HG02840 (cell line): ENCODE measurements around the gene CCDC78.
"Not testable (repeated sequence)": the region's sequence is repeated elsewhere in the genome, so short reads cannot be mapped to it uniquely, and the experiment has no call there.

Source experiments
- ATAC-seq: cut with Tn5 transposase; IDR thresholded peaks from one replicate; pipeline ENCODE4 v1.9.1; 2021; ENCODE audit warnings: mild to moderate bottlenecking, moderate library complexity, moderate number of reproducible peaks; ENCODE audit not compliant: unreplicated experiment, low FRiP score

CCDC78 gene

DNA sequence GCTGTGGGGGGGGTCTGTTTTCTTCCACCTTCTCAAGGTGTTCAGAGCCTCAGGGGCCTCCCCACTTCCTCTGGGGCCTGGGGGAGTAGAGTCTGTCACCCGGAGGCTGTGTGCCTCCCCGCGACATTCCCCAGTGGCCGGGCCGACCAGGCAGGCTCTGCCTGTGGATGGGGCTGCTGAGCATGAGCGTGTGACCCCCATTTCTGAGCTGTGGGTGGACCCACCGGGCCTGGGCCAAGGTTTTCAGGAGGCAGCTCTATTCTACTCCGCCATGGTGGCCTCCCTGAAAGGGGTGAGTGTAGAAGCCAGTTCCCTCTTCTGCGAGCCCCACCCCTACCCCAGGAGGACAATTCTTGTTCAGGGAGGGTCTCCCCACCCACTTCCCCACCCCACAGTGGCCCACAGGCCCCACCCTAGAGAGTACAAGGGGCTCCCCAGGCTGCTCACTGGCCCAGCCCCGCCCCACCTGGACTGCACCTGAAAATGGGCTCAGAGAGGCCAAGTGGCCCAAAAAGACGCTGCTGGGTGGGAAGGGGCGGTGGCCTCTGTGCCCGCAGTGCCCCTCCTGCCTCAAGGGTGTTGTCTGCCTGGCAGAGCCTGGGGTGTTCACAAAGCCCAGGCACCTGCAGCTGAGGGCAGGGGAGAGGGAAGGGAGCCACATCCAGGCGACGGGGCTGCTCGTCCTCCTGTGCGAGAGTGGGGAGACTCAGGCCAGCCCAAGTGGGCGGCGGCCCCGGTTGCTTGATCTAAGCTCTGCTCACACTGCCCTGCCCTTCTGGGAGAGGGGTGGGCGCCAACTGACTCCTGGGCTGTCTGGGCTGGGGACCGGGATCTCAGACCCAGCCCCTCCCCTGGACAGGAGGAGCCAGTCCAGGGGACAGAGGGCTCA is 35.6 kb upstream of the CCDC78 start:
- ATAC-seq = no peak

- ATAC-seq = no peak
Observed at GRCh38 chr16:760545-761343, 34.5 kb upstream of the CCDC78 start, which contains the start of gene MSLN. MSLN (plus strand) TSS chr16:760734; CDS start chr16:762681, 1,947 bp downstream.

DNA sequence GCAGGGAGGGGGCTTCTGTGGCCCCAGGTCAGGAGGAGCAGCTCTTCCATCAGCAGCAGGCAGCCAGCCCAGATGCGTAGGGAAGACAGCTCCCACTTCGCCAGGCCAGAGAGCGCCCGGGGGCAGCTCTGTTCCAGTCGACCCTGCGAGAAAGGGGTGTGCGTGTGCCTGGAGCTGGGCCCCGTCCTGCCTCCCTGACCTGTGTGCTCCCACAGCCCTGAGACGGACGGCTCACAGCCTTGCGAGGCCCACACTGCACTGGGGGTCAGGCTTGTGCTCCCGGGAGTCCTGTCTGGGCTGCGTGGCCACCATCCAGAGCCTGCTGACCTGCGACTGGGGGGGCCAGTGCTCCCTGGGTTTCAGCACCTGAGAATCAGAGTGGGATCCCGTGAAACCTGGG is 33.8 kb upstream of the CCDC78 start:
- no peak for ATAC-seq

- no peak for ATAC-seq
Observed at GRCh38 chr16:759110-759910, 33.1 kb upstream of the CCDC78 start.

GRCh38 chr16:756428-756827 is 30.2 kb upstream of the CCDC78 start:
- ATAC-seq = no peak

DNA sequence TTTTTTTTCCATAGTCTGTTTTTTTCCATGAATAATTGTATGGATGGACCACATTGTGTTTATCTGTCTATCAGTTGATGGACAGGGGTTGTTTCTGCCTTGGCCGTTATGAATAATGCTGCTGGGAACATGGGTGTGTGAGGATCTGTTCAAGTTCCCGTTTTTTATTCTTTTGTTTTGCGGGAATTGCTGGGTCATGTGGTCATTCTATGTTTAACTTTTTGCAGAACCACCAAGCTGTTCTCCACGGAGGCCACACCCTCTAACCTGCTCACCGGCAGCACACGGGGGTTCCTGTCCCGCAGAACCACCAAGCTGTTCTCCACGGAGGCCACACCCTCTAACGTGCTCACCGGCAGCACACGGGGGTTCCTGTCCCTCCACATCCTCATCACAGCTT is 28.4 kb upstream of the CCDC78 start:
- no peak for ATAC-seq

DNA sequence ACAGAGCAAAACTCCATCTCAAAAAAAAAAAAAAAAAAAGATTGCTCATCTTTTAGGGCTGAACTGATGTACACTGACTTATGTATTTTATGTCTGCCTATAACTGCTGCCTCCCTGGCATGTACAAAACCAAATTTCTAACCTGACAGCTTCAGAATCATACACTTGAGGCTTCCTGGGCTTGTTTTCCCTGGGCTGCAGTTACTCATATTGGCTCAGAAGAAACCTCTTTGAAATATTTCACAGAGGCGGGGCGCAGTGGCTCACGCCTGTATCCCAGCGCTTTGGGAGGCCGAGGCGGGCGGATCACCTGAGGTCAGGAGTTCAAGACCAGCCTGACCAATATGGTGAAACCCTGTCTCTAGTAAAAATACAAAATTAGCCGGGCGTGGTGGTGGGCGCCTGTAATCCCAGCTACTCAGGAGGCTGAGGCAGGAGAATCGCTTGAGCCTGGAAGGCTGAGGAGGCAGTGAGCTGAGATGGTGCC is 27.9 kb upstream of the CCDC78 start:
- ATAC-seq = not testable (repeated sequence)

DNA sequence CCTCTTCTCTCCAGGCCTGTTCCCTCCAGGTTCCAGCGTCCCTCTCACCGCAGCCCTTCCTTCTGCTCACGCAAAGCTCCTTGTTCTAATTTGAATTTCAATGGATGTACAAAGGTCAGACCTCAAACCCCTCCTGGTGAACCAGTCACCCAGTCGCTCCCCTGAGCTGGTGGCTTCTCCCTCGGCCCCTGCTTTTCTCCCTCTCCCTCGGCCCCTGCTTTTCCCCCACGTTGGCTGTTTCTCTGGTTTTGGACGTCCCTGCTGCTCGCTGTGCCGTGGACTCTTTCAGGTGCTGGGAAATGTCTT is 25.7 kb upstream of the CCDC78 start:
- ATAC-seq = no peak

- no peak for ATAC-seq
Observed at GRCh38 chr16:751152-752006, 25.1 kb upstream of the CCDC78 start.

GRCh38 chr16:750485-750884 is 24.2 kb upstream of the CCDC78 start:
- no peak for ATAC-seq

GRCh38 chr16:749010-749409 is 22.8 kb upstream of the CCDC78 start:
- ATAC-seq = no peak

- ATAC-seq = no peak
Observed at GRCh38 chr16:747978-748746, 21.9 kb upstream of the CCDC78 start.

DNA sequence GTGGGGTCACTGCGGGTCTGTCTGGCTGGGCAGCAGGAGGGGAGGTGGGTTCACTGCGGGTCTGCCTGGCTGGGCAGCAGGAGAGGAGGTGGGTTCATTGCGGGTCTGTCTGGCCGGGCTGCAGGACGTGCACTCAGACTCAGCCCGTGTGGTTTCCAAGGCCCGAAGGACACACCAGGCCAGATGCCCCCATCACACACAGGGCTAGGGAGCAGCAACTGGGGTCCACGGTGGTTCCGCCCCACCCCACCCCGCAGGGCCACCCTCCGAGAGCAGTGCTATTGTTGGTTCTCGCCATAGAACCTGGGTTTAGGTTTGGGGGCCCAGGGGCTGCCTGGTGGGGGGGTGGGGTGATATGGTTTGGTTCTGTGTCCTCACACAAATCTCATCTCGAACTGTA is 20.4 kb upstream of the CCDC78 start:
- no peak for ATAC-seq

DNA sequence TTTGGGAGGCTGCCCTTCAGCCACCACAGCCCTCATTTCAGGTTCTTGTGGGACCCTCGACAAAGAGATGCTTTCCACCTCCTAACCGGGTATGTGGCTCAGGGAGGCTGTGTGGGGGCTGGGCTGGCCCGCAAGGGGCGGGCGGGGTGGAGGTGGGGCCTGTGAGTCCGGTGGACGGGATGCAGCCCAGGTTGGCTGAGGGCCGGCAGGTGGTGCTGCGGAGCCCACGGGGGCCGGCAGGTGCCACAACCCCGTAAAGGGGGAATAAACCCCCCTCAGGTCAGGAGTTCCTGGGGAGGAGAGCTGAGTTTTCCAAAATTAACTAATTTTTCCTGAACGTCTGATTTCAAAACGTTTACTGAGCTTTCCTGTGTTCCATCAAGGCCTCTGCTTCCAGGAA is 19.5 kb upstream of the CCDC78 start:
- no peak for ATAC-seq

GRCh38 chr16:743794-744500 is 17.7 kb upstream of the CCDC78 start:
- no peak for ATAC-seq

DNA sequence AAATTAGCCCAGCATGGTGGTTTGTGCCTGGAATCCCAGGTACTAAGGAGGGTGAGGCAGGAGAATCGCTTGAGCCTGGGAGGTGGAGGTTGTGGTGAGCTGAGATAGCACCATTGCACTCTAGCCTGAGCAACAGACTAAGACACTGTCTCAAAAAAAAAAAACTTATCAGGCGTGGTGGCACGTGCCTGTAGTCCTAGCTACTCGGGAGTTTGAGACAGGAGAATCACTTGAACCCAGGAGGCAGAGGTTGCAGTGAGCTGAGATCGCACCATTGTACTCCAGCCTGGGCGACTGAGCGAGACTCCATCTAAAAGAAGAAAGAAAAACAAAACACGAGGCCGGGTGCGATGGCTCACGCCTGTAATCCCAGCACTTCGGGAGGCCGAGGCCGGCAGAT is 16.7 kb upstream of the CCDC78 start:
- ATAC-seq = not testable (repeated sequence)

GRCh38 chr16:741986-742629 is 15.9 kb upstream of the CCDC78 start:
- ATAC-seq = no peak
